Measurements from ENCODE around the gene TOB2. TPM values are rescaled to one million over a fixed set of nuclear protein-coding genes. Genes with fewer than 3 reads are reported as not detected.
A peak's percentile ranks its signal among the peaks of the same experiment; 100 is the strongest.

The TOB2 gene
- polyA plus RNA-seq, 1 of the 3 experiments (the other 2 are of a cell fraction) = 8.3 TPM

DNA sequence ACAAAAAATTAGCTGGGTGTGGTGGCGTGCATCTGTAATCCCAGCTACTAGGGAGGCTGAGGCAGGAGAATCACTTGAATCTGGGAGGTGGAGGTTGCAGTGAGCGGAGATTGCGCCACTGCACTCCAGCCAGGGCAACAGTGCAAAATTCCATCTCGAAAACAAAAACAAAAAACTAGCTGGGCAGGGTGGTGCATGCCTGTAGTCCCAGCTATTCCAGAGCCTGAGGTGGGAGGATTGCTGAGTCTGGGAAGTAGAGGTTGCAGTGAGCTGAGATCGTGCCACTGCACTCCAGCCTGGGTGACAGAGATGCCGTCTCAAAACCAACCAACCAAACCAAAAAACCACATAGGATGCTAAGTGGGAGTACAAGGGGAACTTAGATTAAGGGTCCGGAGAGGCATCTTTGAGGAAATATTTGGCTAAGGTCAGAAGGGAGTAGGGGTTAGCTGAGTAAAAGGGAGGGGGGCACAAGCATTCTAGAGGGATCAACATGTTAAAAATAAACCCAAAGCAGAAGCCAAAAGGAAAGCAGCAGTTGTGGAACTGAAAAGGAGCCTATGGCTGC is 11.6 kb upstream of the TOB2 start:
- no peaks in the 10 kb centered on the region for H3F3A ChIP-seq (replicated peaks; ENCODE audit: insufficient read depth)
- no peak overlapping the region for H3K9ac ChIP-seq
- ChIA-PET CTCF (interaction anchor here (0.9 kb wide), 1 partner anchor 10 kb away, joined by 3 read pairs; the partner anchor contains the start of gene PHF5A), POLR2A (no interaction called here)
- no peaks in the 10 kb centered on the region for H4K20me1 ChIP-seq (ENCODE audit: insufficient read depth)
- TF ChIP-seq EP300 (IDR thresholded peaks at IDR 0.05; ENCODE audit: borderline replicate concordance in 1 of 2, low read depth in 1 of 2, low read length in 1 of 2) = no peak
- no peak for TF ChIP-seq MEF2A (IDR thresholded peaks at IDR 0.05; ENCODE audit: borderline replicate concordance, low read depth)
- TF ChIP-seq, protein P1, sequence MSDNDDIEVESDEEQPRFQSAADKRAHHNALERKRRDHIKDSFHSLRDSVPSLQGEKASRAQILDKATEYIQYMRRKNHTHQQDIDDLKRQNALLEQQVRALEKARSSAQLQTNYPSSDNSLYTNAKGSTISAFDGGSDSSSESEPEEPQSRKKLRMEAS (IDR thresholded peaks at IDR 0.05; ENCODE audit: low read depth) = no peak
- no peak for TF ChIP-seq YY1 (IDR thresholded peaks at IDR 0.05; ENCODE audit: low read depth)
- TF ChIP-seq SMC3 (IDR thresholded peaks at IDR 0.05; ENCODE audit: low read depth, low read length) = no peak
- TF ChIP-seq, protein P2, sequence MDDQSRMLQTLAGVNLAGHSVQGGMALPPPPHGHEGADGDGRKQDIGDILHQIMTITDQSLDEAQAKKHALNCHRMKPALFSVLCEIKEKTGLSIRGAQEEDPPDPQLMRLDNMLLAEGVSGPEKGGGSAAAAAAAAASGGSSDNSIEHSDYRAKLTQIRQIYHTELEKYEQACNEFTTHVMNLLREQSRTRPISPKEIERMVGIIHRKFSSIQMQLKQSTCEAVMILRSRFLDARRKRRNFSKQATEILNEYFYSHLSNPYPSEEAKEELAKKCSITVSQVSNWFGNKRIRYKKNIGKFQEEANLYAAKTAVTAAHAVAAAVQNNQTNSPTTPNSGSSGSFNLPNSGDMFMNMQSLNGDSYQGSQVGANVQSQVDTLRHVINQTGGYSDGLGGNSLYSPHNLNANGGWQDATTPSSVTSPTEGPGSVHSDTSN (IDR thresholded peaks at IDR 0.05) = no peak
- TF ChIP-seq REST (IDR thresholded peaks at IDR 0.05; ENCODE audit: low read depth, low read length) = no peak
- TF ChIP-seq TCF12 (IDR thresholded peaks at IDR 0.05) = no peak
- TF ChIP-seq FOXM1 (IDR thresholded peaks at IDR 0.05; ENCODE audit: low read depth) = no peak
- no peak for TF ChIP-seq RCOR1 (IDR thresholded peaks at IDR 0.05; ENCODE audit: low read length)
- H3K4me3 ChIP-seq (ENCODE audit: low read depth in 2 of 2, low read length in 1 of 2) = no peak overlapping the region
- H3K4me1 ChIP-seq (ENCODE audit: control insufficient read depth in 1 of 2, insufficient read depth in 2 of 2, low read depth in 1 of 2, low read length in 1 of 2) = no peaks in the 10 kb centered on the region
- H3K27me3 ChIP-seq (ENCODE audit: insufficient read depth) = no peaks in the 10 kb centered on the region
- DNase-seq = no peak
- H3K4me2 ChIP-seq = no peak overlapping the region
- no peak overlapping the region for H3K27ac ChIP-seq (ENCODE audit: low read depth in 2 of 2, low read length in 1 of 2)
- H3K79me2 ChIP-seq (ENCODE audit: insufficient read depth) = peaks cover 3% of the 10 kb centered on the region; the same call in 1 of the 2 replicates
- H3K36me3 ChIP-seq (replicated peaks in 1 of 2; ENCODE audit: control insufficient read depth in 1 of 2, insufficient read depth in 2 of 2, low read length in 1 of 2) = peaks cover 4 to 9% of the 10 kb centered on the region in 2 experiments
- 96% methylated on average over 7 of the region's 7 CpGs for WGBS (ENCODE audit: low lambda C conversion rate)
- no peaks in the 10 kb centered on the region for H3K9me2 ChIP-seq
- no peaks in the 10 kb centered on the region for H3K9me3 ChIP-seq
- no peak overlapping the region for H2AFZ ChIP-seq (ENCODE audit: low read depth)

- H3K4me2 ChIP-seq = peak overlapping the region; percentile 94
- peak overlapping the region; percentile 68 to 74 for H3K4me3 ChIP-seq (ENCODE audit: low read depth in 2 of 2, low read length in 1 of 2)
- H3K9me3 ChIP-seq = no peaks in the 10 kb centered on the region
- CTCF ChIA-PET = interaction anchor here (1.6 kb wide), 1 partner anchor 45 kb away, joined by 3 read pairs; no protein-coding TSS in a partner anchor
- H3F3A ChIP-seq (replicated peaks; ENCODE audit: insufficient read depth) = no peaks in the 10 kb centered on the region
- peaks cover 5% of the 10 kb centered on the region; the same call in 1 of the 2 replicates for H4K20me1 ChIP-seq (ENCODE audit: insufficient read depth)
- H3K36me3 ChIP-seq (replicated peaks in 1 of 2; ENCODE audit: control insufficient read depth in 1 of 2, insufficient read depth in 2 of 2, low read length in 1 of 2) = no peaks in the 10 kb centered on the region
- WGBS (ENCODE audit: low lambda C conversion rate) = 1% methylated on average over 14 of the region's 28 CpGs
- DNase-seq = peak; percentile 76
- H3K27me3 ChIP-seq (ENCODE audit: insufficient read depth) = no peaks in the 10 kb centered on the region
- no peaks in the 10 kb centered on the region for H3K9me2 ChIP-seq
- H3K79me2 ChIP-seq (ENCODE audit: insufficient read depth) = peaks cover 32% of the 10 kb centered on the region
- peak overlapping the region; percentile 90 for H3K9ac ChIP-seq
- peak overlapping the region; percentile 81; the same call in 1 of the 2 replicates for H2AFZ ChIP-seq (ENCODE audit: low read depth)
- H3K4me1 ChIP-seq (ENCODE audit: control insufficient read depth in 1 of 2, insufficient read depth in 2 of 2, low read depth in 1 of 2, low read length in 1 of 2) = peaks cover 0 to 5% of the 10 kb centered on the region in 2 experiments; a peak in 2 of 4 replicates
- H3K27ac ChIP-seq (ENCODE audit: low read depth in 2 of 2, low read length in 1 of 2) = peak overlapping the region; percentile 86 to 97
- POLR2A ChIA-PET = interaction anchor here (2.3 kb wide), 1 partner anchor 20 kb away, joined by 9 read pairs; the partner anchor contains the start of genes ACO2 and PHF5A
- TF ChIP-seq SIN3A (IDR thresholded peaks at IDR 0.05; ENCODE audit: borderline replicate concordance, low read depth, low read length) (peak; percentile 57; the same call in 1 of the 2 replicates), MXI1 (IDR thresholded peaks at IDR 0.05; ENCODE audit: low read depth, low read length) (peak; percentile 95), RFX5 (IDR thresholded peaks at IDR 0.05; ENCODE audit: low read length) (peak; percentile 98), SMC3 (IDR thresholded peaks at IDR 0.05; ENCODE audit: low read depth, low read length) (no peak), TAF1 (IDR thresholded peaks at IDR 0.05; ENCODE audit: borderline replicate concordance, low read depth, low read length) (peak; percentile 77), YY1 (IDR thresholded peaks at IDR 0.05; ENCODE audit: low read depth) (peak; percentile 83; the same call in 1 of the 2 replicates), EP300 (IDR thresholded peaks at IDR 0.05; ENCODE audit: borderline replicate concordance in 1 of 2, low read depth in 1 of 2, low read length in 1 of 2) (peak in 1 of 2 experiments; percentile 79; a peak in 2 of 4 replicates), NRF1 (IDR thresholded peaks at IDR 0.05; ENCODE audit: low read depth, low read length) (peak; percentile 52), TCF12 (IDR thresholded peaks at IDR 0.05) (no peak), MEF2A (IDR thresholded peaks at IDR 0.05; ENCODE audit: borderline replicate concordance, low read depth) (peak; percentile 81; the same call in 1 of the 2 replicates)
- TF ChIP-seq, protein P2 (IDR thresholded peaks at IDR 0.05) = peak; percentile 51
- TF ChIP-seq, protein P1 (IDR thresholded peaks at IDR 0.05; ENCODE audit: low read depth) = peak; percentile 44; the same call in 1 of the 2 replicates
- TF ChIP-seq, protein P3, sequence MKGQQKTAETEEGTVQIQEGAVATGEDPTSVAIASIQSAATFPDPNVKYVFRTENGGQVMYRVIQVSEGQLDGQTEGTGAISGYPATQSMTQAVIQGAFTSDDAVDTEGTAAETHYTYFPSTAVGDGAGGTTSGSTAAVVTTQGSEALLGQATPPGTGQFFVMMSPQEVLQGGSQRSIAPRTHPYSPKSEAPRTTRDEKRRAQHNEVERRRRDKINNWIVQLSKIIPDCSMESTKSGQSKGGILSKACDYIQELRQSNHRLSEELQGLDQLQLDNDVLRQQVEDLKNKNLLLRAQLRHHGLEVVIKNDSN (IDR thresholded peaks at IDR 0.05; ENCODE audit: borderline replicate concordance, low read depth) = no peak
These were observed 1.7 kb upstream of the TOB2 start for GRCh38 chr22:41448189-41448808.
